ENCODE measurements around the gene RPLP2. TPM values are rescaled to one million over a fixed set of nuclear protein-coding genes. Genes with fewer than 3 reads are reported as not detected.

Gene RPLP2
- polyA plus RNA-seq, 1 donor (not counting 4 experiments of a cell fraction or from before 2014, with no cell fraction given) = 632 TPM

DNA sequence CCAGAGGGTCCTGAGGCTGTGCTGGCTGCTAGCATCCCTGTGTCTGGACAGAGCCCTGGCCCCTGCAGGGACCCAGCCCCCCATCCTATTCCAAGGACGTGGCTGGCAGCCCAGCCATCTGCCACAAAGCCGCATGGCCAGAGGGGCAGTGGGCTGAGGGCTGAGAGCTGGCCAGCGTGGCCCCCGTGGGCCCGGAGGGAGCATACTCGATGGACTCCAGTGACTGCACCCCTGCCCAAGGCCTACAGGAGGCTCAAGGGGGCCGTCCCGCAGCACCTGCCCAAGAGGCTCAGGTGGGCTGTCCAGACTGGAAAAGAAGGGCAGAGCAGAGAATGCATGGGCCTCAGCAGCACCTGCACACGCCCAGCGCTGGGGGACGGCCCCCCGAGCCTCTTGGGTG, 46.0 kb downstream of the RPLP2 start:
- Histone ChIP-seq H3K27me3 (ENCODE audit: control insufficient read depth, extremely low read depth, insufficient read depth, low read length) (no peaks in the 10 kb centered on the region), H3K79me2 (ENCODE audit: control insufficient read depth, insufficient read depth, low read length) (no peaks in the 10 kb centered on the region), H3K9me1 (ENCODE audit: control insufficient read depth, extremely low read depth, insufficient read depth, low read length) (no peaks in the 10 kb centered on the region), H3K27ac (ENCODE audit: control insufficient read depth, insufficient read depth, low read length) (no peak overlapping the region), H3K4me2 (ENCODE audit: control insufficient read depth, extremely low read depth, insufficient read depth, low read depth, low read length) (no peak overlapping the region), H3K9ac (ENCODE audit: control insufficient read depth, extremely low read depth, insufficient read depth, low read length) (no peak overlapping the region), H3K36me3 (ENCODE audit: control insufficient read depth in 2 of 2, extremely low read depth in 1 of 2, insufficient read depth in 2 of 2, low read length in 2 of 2) (peaks cover 6 to 8% of the 10 kb centered on the region in 2 experiments), H4K20me1 (ENCODE audit: control insufficient read depth, extremely low read depth, insufficient read depth, low read length) (peaks cover 11% of the 10 kb centered on the region), H3K4me1 (ENCODE audit: control insufficient read depth, extremely low read depth, insufficient read depth, low read length) (peaks cover 4% of the 10 kb centered on the region), H2AFZ (ENCODE audit: control insufficient read depth, low read length) (no peak overlapping the region), H3K4me3 (ENCODE audit: control insufficient read depth in 2 of 3, extremely low read depth in 1 of 3, insufficient read depth in 2 of 3, low read depth in 1 of 3, low read length in 3 of 3) (no peak overlapping the region), H3K9me3 (ENCODE audit: control insufficient read depth, low read depth, low read length) (no peaks in the 10 kb centered on the region)
- TF ChIP-seq EZH2 (IDR thresholded peaks at IDR 0.05; ENCODE audit: low read length) = no peak
- TF ChIP-seq, protein P1, sequence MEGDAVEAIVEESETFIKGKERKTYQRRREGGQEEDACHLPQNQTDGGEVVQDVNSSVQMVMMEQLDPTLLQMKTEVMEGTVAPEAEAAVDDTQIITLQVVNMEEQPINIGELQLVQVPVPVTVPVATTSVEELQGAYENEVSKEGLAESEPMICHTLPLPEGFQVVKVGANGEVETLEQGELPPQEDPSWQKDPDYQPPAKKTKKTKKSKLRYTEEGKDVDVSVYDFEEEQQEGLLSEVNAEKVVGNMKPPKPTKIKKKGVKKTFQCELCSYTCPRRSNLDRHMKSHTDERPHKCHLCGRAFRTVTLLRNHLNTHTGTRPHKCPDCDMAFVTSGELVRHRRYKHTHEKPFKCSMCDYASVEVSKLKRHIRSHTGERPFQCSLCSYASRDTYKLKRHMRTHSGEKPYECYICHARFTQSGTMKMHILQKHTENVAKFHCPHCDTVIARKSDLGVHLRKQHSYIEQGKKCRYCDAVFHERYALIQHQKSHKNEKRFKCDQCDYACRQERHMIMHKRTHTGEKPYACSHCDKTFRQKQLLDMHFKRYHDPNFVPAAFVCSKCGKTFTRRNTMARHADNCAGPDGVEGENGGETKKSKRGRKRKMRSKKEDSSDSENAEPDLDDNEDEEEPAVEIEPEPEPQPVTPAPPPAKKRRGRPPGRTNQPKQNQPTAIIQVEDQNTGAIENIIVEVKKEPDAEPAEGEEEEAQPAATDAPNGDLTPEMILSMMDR (optimal IDR thresholded peaks at IDR 0.05 in 1 of 3, IDR thresholded peaks at IDR 0.05 in 1 of 3, conservative IDR thresholded peaks at IDR 0.05 in 1 of 3; ENCODE audit: extremely low read depth in 1 of 3, insufficient read depth in 2 of 3, low read length in 3 of 3) = no peak
- DNase-seq (ENCODE audit: low read depth, low spot score) = no peak
- FAIRE-seq = no peak
- dilution Hi-C loops (cut with MboI; ENCODE audit: extremely low pct_ligation_motif_present, low sequenced_read_pairs) = no loop called here

DNA sequence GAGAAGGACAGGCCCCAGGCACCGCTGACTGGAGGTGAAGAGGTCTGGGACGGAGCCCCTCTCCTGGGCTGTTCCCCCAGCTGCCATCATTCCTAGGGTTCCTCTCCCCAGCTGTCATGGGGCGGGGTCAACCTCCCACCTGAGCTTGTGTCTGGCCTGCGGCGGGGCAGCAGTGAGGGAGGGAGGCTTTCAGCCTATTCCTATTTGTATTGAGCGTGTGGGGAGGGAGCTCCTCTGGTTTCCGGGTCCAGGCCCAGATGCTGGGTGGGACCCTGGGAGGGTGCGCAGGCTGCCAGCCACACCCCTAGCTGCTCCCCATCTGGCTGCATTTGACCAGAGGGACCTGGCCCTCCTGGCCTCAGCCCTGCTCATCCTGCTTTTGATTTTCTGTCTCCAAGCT, 46.6 kb downstream of the RPLP2 start:
- TF ChIP-seq, protein P1 (optimal IDR thresholded peaks at IDR 0.05 in 1 of 3, IDR thresholded peaks at IDR 0.05 in 1 of 3, conservative IDR thresholded peaks at IDR 0.05 in 1 of 3; ENCODE audit: extremely low read depth in 1 of 3, insufficient read depth in 2 of 3, low read length in 3 of 3) = no peak
- TF ChIP-seq EZH2 (IDR thresholded peaks at IDR 0.05; ENCODE audit: low read length) = no peak

More for the DNA sequence above, 46.6 kb downstream of the RPLP2 start:
- no peak for FAIRE-seq
- Histone ChIP-seq H3K9ac (ENCODE audit: control insufficient read depth, extremely low read depth, insufficient read depth, low read length) (no peak overlapping the region), H3K4me2 (ENCODE audit: control insufficient read depth, extremely low read depth, insufficient read depth, low read depth, low read length) (no peak overlapping the region), H3K9me3 (ENCODE audit: control insufficient read depth, low read depth, low read length) (no peaks in the 10 kb centered on the region), H3K36me3 (ENCODE audit: control insufficient read depth in 2 of 2, extremely low read depth in 1 of 2, insufficient read depth in 2 of 2, low read length in 2 of 2) (peaks cover 3 to 8% of the 10 kb centered on the region in 2 experiments), H3K4me3 (ENCODE audit: control insufficient read depth in 2 of 3, extremely low read depth in 1 of 3, insufficient read depth in 2 of 3, low read depth in 1 of 3, low read length in 3 of 3) (no peak overlapping the region), H3K27ac (ENCODE audit: control insufficient read depth, insufficient read depth, low read length) (no peak overlapping the region), H3K27me3 (ENCODE audit: control insufficient read depth, extremely low read depth, insufficient read depth, low read length) (no peaks in the 10 kb centered on the region), H2AFZ (ENCODE audit: control insufficient read depth, low read length) (no peak overlapping the region), H3K4me1 (ENCODE audit: control insufficient read depth, extremely low read depth, insufficient read depth, low read length) (peaks cover 4% of the 10 kb centered on the region), H3K79me2 (ENCODE audit: control insufficient read depth, insufficient read depth, low read length) (no peaks in the 10 kb centered on the region), H3K9me1 (ENCODE audit: control insufficient read depth, extremely low read depth, insufficient read depth, low read length) (no peaks in the 10 kb centered on the region), H4K20me1 (ENCODE audit: control insufficient read depth, extremely low read depth, insufficient read depth, low read length) (peaks cover 10% of the 10 kb centered on the region)
- no peak for DNase-seq (ENCODE audit: low read depth, low spot score)
- dilution Hi-C loops (cut with MboI; ENCODE audit: extremely low pct_ligation_motif_present, low sequenced_read_pairs) = no loop called here
